ENCODE results near the gene HMMR.
"Not testable (repeated sequence)": the region's sequence is repeated elsewhere in the genome, so short reads cannot be mapped to it uniquely, and the experiment has no call there.

HMMR gene

GRCh38 chr5:163532171-163533084 lies 72.0 kb downstream of the HMMR start:
- no peak for DNase-seq (ENCODE audit: extremely low read depth, low read depth)
- no peak for TF ChIP-seq CTCF (IDR thresholded peaks at IDR 0.05; ENCODE audit: low read depth, low read length)

DNA sequence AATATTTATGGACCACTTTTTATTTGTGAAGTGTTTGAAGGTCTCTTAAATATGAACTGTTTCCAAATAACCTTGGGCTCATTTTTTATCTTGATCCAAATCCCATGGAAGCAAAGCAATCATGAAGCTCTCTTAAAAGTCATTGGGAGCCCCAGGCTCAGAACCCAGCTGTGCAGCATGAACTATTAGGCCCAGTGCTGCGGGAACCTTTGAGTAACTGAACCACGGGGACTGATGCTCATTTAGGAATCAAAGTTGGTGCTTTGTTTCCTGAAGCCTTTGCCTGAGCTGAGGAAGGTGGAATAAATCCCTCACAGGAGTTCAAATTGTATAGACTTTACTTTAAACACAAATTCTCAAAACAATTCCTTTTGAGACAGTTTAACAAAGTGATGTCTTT lies 72.8 kb downstream of the HMMR start:
- no peak for DNase-seq (ENCODE audit: extremely low read depth, low read depth)
- no peak for TF ChIP-seq CTCF (IDR thresholded peaks at IDR 0.05; ENCODE audit: low read depth, low read length)

- no peak for TF ChIP-seq CTCF (IDR thresholded peaks at IDR 0.05; ENCODE audit: low read depth, low read length)
- DNase-seq (ENCODE audit: extremely low read depth, low read depth): no peak
Observed at GRCh38 chr5:163534492-163535094, 74.2 kb downstream of the HMMR start.

- no peak for TF ChIP-seq CTCF (IDR thresholded peaks at IDR 0.05; ENCODE audit: low read depth, low read length)
- no peak for DNase-seq (ENCODE audit: extremely low read depth, low read depth)
Observed at GRCh38 chr5:163535290-163535689, 74.9 kb downstream of the HMMR start.

GRCh38 chr5:163536442-163536841 lies 76.0 kb downstream of the HMMR start:
- DNase-seq (ENCODE audit: extremely low read depth, low read depth): not testable (repeated sequence)

- TF ChIP-seq CTCF (IDR thresholded peaks at IDR 0.05; ENCODE audit: low read depth, low read length): no peak
- no peak for DNase-seq (ENCODE audit: extremely low read depth, low read depth)
Observed at GRCh38 chr5:163540696-163541095, 80.3 kb downstream of the HMMR start.
